Occipital lobe (tissue), 2 donors: ENCODE data around the gene UBE2F. TPM values are rescaled to one million over a fixed set of nuclear protein-coding genes. Genes with fewer than 3 reads are reported as not detected.
A peak's percentile ranks its signal among the peaks of the same experiment; 100 is the strongest.
"Not testable (repeated sequence)": the region's sequence is repeated elsewhere in the genome, so short reads cannot be mapped to it uniquely, and the experiment has no call there.

Experiments used
- DNase-seq: peaks from one replicate; lab custom pipeline; 2025; lab: John Stamatoyannopoulos, UW
- total RNA-seq: library from RNA; depleted of rRNA; stranded (reverse); fragments of >200 nt; gene quantifications from one replicate; pipeline ENCODE4 v1.2.3, GENCODE V29; 2014

UBE2F gene
- total RNA-seq, 1 donor from 2014 or later: 30.9 TPM

DNA sequence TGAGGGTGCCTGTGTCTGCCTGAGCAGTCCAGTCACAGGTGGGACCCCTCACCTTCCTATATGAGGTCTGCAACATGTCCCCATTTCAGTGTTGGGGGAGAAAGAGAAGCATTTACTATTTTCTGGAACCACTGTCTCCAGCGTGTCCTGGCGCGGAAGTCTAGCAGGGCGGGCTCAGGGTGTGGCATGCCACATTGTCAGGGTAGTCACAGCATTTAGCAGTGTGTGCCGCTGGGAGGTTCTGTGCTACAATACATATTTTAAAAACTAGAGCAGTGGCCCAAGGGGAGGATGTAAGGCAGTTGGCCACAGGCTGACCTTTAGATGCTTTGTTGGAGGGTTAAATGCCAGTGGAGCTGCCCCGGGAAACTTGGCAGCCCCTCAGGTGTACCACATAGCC lies 12.5 kb downstream of the UBE2F start:
- DNase-seq: no peak

DNA sequence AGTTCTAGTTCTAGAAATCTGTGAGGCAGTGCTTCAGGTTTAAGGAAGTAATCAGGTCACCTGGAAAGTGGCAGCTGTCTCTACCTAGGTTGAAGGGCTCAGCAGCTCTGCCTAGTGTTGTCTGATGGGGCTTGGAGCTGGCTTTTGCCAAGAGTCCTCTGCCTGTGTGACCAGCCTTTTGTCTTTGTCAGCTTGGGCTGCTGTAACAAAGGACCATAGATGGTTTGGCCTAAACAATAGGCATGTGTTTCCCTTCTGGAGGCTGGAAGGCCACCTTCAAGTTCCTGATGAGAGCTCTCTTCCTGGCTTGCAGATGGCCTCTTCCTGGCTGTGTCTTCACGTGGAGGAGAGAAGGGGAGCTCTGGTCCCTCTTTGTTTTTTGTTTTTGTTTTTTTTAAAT lies 13.3 kb downstream of the UBE2F start:
- DNase-seq: peak; percentile 7

DNA sequence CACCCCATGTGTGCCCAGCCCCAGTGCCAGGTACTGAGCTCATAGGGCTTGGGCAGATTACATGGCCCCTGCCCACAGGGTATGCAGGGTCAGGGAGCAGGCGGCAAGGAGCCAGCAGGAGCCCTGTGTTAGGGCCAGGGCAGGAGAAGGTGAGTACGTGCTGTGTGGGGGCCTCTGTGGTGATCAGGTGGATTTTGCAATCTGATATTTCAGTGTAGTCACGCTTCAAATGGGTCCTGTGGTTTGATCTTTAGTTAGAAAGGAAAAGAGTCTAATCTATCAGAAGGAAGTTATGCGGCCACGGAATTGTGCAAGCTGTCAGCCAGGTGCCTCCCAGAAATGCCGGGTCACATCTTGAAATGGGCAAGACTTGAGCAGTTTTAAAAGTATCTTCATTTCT lies 13.9 kb downstream of the UBE2F start:
- DNase-seq: no peak

DNA sequence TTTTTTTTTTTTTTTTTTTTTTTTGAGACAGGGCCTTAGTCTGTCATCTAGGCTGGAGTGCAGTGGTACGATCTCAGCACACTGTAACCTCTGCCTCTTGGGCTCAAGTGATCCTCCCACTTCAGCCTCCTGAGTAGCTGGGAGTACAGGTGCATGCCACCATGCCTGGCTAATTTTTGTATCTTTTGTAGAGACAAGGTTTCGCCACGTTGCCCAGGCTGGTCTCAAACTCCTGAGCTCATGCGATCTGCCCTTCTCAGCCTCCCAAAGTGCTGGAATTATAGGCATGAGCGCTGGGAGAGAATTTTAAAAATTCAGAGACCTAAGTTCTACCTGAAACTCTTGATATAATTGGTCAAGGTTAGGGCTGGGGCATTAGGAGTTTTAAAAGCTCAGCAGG lies 14.8 kb downstream of the UBE2F start:
- not testable (repeated sequence) for DNase-seq

DNA sequence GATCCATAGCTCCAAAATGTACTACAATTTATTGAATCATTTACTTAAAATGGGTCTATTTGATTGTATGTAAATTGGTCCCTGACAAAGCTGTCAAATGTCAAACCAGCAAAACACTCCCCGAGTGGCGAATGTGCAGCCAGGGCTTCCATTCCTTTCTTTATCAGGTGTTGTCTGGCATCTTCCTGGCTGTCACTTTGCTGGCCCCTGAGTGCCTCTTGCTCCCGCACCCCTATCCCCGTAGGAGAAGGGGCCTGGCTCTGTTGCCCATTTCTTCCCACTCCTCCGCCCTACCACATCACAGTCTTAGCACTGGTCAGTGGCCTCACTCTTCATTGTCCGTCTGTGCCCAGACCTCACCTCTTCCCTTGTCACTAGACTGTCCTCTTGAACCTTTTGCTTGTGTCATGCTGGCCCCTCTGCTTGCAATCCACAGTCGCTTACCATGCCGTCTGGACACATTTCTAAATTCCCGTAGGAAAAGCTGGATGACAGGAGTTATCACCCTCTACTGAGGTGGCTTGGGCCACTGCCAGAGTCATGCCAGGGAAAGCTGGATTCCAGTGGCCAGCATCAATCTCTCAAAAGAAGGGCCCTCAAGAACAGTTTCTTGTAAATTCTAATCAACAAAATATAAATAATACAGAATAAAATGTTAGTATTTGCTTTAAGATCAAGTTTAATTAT lies 15.4 kb downstream of the UBE2F start:
- DNase-seq: no peak

DNA sequence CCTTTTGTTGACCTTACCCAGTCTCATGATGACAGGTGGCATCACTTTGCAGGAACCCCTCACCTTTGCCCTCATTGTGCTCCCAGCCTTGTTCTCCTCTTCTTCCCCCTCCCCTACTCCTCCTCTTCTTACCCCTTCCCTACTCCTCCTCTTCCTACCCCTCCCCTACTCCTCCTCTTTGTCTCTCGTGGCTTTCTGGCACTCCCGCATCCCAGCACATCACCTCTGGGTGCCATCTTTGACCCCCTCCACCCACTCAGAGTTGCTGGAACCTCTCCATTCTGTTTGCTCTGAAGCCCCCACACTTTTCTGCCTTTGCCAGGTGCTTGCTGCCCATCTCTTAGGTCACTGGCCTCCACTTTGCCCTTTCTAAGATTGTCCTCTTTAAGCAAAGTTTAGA lies 17.1 kb downstream of the UBE2F start:
- DNase-seq: no peak

DNA sequence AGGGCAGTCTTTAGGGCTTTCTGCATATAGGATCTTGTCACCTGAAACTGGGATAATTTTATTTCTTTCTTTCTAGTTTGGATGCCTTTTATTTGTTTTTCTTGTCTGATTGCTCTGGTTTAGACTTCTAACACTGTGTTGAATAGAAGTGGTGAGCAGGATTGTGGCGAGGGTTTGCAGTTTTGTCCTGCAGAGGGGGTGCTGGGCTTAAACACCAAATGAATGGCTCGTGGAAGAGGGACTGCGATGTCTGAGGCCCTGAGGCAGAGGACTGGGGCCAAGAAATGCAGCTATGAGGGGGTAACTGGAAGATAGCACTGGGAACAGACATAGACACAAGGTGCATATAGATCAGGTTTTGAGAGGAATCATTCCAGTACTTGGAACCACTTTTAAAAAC lies 20.5 kb downstream of the UBE2F start:
- DNase-seq: no peak

DNA sequence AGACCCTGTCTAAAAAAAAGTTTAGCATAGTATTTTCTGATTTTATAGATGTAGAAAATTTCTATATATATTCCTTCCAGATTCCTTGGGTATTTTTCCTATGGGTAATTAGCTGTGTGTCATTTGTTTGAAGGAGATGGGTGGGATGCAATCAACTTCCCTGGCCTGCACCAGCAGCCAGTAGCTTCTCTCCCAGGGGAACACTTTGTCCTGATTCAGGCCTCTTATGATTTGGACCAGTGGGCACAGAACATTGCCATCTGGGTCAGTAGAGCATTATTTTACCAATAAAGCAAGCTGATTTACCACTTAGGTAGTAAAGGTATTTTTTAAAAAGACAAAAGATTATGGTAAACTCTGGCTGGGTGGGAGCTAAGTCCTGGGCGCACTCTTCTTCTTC lies 26.9 kb downstream of the UBE2F start:
- DNase-seq: no peak

DNA sequence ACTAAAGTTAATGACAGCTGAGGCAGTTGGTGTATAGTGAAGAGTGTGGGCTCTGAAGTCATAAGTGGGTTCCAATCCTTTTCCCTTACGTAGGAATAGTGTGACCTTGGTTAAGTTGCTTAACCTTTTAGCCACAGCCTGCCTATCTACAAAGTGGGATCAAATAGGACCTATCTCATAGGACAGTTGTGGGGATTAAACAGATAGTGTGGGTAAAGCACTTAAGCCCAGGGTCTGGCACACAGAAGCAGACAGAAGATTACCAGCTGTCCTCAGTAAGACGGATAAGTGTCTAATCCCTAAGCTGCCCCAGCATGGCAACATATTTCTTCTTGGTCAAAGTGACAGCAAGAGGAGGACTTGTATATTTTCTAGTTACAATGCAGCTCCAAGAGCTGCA lies 28.2 kb downstream of the UBE2F start:
- no peak for DNase-seq

DNA sequence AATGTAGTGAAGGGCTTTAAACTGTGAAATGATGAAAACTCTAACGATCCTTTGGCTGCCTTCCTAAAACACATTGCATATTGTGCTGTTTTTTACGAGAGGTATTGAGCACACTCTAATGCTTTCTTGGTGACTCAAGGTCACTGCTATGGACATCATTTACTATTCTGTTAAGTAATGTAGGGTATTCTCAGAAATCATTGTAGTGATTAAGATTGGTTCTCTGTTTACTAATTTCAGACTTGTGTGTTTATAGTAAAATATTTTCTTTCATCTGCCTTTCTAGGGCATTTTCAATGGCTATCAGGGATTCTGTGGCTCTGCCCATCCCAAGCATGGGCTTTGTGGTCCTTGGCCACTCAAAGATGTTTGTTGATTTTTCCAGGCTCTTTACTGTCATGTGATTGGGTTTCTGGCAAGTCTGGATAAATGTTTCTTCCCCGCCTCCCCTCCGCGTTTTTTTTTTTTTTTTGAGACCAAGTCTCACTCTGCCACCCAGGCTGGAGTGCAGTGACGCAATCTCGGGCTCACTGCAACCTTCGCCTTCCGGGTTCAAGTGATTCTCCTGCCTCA lies 29.3 kb downstream of the UBE2F start:
- no peak for DNase-seq

DNA sequence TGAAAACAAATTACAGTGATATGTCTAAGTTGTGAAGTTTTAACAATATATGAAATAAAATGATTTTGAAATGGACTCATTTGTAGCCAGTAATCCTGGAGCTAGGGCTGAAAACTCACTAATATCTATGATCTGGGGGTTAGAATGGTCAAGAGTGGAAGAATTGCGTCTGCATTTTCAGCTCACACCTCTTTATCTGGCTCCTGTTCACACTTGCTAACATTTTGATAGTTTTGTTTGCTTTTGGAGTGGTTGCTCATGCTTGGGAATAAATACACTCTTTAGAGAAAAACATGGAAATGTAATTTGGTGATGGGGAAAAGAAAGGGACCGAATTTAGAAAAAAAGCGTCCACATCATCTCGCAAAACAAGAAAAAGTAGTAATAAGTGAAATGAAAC lies 30.7 kb downstream of the UBE2F start:
- no peak for DNase-seq

DNA sequence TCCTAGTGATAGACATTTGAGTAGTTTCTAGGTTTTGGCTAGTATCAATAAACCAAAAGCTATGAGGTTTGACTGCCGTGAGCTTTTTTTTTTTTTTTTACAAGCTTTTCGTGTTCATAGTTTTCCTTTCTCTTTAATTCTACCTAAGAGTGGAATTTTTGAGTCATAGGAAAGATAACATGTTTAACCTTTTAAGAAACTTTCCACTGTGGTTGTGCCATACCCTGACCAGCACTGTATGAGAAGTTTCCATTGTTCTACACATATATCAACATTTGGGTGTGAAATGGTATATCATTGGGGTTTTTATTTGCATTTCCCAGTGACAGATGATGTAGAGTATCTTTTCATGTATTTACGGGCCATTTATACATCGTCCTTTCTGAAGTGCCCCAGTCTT lies 31.7 kb downstream of the UBE2F start:
- DNase-seq: no peak

DNA sequence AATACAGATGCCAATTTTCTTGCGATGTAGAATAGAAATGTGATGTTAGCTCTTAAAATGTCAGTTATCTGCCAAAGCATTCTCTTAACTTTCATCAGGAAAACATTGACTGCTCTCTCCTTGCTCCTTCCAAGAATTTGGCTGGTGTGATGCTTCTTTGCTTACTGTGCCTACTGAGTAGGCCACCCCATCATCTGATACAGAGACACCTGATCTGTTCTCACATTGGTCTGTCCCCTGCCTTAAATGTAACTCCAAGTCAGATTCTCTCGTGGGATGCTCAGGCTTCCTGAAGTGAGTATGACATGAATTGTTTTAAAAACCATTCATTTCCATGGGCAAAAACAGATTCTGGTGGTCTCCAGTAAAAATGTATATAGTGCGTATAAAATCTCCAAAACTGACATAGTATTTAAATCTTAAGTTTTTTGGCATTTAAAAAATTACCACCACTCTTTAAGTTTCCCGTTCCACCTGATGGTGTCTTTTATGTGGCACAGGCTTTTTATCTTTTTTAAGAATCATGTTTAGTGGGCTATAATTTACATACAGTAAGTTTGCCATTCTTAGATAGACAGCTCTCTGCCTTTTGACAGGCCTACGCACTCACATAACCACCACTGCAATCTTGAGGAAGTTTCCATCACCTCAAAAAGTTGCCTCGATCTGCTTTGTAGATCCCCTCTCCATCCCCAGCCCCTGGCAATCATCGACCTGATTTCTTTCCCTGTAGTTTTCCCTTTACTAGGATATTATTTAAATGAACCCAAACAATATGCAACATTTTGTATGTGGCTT lies 36.6 kb downstream of the UBE2F start:
- DNase-seq: no peak

DNA sequence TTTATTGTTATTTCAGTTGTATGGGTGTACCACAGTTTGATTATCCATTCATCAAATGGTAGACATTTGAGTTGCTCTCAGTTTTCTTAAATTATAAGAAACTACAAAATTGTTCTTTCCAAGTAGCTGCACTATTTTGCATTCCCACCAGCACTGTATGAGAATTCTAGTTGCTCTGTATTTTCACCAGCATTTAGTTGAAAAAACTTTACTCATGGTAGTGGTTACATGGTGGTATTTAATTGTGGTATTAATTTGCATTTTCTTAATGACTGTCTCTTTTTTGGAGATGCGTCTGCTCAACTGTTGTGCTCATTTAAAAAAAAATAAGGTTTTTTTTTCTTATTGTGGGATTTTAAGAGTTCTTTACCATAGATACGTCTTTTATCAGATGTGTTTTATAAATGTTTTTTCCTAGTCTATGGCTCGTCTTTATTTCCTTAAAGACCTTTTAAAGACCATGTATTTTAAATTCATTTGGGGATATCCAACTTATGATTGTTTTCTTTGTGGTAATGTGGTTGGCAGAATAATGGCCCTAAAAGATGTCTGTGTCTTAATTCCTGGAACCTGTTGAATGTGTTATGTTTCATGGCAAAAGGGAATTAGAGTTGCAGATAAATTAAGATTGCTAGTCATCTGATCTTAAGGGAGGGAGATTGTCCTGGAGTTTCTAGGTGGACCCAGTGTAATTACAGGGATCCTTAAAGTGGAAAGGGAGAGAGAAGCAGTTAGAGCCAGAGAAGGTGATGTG lies 37.4 kb downstream of the UBE2F start:
- DNase-seq: no peak

DNA sequence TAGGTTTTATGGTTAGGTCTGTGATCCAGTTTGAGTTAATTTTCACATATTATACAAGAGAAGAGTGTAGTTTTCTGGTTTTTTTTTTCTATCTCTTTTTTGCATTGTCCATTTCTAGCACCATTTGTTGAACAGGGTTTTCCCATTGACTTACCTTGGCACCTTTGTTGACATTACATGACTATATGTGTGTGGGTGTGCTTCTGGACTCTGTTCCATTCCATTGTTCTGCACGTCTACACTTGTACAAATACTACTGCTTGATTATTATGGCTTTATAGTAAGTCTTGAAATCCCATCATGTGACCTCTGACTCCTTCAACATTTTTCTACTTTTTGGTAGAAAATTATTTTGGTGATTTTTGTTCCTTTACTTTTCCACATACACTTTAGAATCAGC lies 38.7 kb downstream of the UBE2F start:
- no peak for DNase-seq

DNA sequence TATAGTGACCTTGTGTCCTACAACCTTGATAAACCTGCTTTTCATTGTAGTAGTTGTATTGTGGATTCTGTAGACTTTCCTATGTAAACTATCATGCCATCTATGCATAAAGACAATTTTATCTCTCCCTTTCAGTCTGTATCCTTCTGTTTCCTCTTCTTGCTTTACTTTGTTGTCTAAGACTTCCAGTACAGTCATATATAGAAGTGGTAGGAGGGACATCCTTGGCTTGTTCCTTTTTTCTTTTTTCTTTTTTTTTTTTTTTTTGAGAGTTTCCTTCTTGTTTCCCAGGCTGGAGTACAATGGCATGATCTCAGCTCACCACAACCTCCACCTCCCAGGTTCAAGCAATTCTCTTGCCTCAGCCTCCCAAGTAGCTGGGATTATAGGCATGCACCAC lies 39.7 kb downstream of the UBE2F start:
- no peak for DNase-seq

DNA sequence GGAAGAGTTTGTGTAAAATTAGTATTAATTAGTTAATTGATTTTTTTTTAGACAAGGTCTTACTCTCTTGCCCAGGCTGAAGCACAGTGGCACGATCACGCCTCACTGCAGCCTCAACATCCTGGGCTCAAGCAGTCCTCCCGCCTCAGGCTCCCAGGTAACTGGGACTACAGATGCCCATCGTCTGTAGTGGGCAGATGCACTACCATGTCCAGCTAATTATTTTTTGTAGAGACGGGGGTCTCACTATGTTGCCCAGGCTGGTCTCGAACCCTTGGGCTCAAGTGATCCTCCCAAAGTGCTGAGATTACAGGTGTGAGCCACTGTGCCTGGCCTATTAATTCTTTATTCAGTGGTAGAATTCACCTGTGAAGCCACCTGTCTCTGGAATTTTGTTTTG lies 41.1 kb downstream of the UBE2F start:
- DNase-seq: no peak

DNA sequence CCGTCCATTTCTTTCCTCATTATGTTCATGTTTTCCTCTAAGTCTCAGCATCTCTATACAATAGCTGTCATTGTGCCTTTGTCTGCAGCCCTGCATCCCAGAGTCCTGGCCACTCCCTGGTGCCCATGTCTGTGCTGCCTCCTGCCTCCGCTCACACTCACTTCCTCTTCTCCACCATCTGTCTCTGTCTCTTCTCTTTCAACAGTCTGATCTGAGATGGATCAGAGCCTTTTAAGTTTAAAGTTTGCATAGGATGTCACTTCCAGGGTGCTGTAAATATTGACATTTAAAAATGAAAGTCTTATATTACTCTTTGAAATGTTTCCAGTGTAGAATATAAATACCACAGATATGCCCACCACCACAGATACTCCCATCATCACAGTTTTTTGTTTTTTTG lies 42.7 kb downstream of the UBE2F start:
- peak; percentile 19 for DNase-seq

DNA sequence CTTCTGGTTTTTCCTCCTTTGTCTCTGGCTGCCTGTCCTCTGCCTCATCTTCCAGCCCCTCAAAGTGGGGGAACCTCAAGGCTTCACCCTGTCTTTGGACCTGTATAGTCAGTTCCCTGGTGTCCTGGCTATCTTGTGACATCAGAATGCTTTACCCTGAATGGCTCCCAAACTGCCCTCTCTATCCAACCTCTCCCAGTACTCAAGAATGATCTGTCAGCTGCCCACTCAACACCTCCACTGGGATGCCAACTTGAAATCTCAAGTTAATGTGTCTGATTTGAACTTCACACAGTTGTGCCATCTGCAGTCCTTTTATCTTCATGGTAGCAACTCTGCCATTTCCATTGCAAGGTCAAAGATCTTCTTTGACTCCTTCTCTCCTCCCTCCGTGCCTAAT lies 43.8 kb downstream of the UBE2F start:
- DNase-seq: no peak

DNA sequence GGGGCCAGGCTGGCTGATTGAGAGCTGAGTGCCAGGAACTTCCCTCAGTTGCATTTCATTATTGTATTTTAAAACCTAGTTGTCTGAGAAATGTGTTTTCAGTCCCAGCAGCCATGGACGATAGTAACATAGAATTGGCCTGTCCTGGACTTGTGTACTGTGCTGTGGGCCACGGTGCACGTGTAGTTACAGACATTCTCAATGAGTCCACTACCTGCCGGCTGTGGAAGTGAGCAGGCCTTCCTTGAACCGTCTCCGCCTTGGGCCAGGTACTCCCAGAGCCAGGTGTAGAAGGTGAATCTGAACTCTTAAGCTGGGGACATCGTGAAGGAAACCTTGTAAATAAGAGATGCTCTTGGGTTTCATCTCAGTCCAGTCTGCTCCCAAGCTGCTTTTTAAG lies 47.0 kb downstream of the UBE2F start:
- DNase-seq: no peak

DNA sequence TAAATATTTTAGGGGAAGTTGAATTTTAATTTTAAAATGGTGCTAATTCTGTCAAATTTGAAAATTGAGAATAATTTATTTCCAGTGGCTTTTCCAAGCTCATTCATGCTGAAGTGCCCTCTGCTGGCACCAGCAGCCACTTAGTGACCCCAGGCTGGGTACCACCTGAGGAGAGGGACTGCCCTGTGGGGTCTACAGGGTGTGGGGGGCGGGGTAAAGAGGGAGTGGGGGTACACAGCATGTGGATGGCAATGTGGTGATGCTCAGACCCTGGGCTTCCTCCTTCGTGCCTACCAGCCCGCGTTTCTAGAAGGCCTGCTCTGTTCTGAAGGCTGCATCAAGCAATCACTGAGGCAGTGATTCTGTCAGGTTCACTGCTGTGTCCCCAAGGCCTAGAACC lies 48.9 kb downstream of the UBE2F start:
- DNase-seq: no peak

DNA sequence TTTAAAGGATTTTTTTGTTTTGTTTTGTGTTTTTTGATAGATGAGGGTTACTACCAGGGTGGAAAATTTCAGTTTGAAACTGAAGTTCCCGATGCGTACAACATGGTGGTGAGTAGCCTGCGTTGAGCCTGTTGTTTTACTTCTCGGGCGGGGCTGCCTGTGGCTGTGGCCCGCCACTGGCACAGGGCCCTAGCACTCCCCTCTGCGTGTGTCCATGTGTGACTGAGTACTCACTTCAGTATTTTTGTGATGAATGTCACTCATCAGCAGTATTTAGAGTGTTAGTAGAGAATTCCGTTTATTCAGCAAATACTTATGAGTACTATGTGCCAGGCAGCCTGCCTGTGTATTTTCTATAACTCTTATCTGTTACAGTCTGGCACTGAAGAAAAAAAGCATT lies 49.7 kb downstream of the UBE2F start:
- DNase-seq: no peak
